ENCODE measurements around the gene KLHL25.

KLHL25 gene

DNA sequence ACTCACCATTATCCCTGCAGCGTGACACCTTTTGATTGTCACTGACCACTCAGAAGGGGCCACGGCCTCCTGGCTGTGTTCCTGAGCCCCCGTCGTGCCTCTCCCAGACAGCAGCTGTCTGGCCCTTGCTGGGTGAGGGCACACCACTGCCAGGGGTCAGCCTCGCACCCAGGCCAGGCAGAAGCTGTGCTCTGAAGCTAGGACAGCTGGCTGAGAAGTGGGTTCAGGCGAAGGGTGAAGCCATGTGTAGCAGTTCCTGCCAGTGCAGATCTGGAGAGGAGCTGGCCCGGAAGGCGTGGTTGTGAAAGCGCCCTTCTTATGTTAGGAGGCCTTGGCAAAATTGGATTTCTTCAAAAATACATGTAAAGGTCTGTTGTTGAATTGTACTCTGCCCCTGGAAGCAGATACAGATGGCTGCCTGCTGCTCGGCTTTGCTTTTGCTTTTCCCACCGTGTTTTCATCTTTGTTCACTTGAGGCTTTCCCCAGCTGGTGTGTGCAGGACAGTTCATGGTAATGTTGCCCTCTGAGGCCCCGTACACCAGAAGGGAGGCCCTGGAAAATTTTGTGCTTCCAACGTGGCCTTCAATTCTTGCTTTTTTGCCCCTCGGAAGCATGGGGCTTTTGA lies 49.1 kb downstream of the KLHL25 start:
- no peak for DNase-seq (ENCODE audit: low spot score)

DNA sequence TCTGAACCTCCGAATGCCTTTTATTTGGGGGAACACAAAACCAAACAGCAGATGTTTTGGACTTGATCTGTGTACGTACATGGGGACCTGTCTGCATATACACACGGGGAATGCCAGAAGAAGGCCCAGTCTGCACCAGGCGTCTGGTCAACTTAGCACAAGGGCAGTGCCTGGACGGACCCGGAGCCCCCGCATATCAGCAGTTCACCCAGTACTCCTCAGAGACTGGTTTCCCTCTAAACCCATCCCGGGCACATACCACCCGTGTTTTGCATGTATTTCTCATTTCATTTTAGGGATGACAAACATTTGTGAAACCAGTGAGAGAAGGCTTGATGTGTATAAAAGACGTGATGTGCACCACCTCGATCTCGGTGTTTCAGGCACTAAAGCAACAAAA lies 49.7 kb downstream of the KLHL25 start:
- no peak for DNase-seq (ENCODE audit: low spot score)

DNA sequence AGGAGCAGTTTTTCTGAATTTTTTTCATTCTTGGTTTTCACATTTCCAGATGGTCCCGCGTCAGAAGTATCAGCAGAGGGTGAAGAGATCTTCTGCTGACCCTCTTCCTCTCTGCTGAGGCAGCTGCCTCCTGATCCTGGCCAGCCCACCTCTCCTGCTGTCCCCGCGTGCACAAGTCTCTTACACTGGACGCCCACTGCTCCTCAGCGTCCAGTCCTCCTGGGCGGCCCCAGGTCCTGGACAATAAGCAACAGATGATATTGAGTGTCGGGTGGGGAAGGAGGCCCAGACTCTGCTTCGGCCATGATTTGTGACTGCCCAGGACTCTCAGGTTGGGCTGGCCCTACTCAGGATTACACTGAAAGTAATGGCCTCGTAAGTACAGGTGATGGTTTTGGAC lies 50.1 kb downstream of the KLHL25 start:
- no peak for DNase-seq (ENCODE audit: low spot score)

DNA sequence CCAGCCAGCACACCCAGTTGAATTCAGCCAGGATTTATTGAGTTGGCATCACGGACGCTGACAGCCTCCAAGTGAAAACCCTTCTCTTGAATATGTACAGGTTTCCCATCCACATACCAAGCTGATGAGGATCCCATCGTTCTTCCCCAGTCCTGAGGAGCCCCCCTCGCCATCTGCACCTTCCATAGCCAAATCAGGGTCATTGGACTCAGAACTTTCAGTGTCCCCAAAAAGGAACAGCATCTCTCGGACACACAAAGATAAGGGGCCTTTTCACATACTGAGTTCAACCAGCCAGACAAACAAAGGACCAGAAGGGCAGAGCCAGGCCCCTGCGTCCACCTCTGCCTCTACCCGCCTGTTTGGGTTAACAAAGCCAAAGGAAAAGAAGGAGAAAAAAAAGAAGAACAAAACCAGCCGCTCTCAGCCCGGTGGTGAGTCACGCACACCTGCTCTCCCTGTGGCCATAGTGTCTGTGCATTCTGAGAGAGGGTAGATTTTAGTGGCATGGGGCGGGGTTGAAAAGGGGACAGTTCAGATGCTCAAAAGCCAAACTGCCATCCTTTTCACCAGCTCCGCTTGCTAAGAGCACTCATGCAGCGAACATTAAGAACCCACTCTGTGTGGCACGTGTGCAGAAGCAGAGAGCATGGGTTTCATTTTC lies 51.2 kb downstream of the KLHL25 start:
- no peak for DNase-seq (ENCODE audit: low spot score)

DNA sequence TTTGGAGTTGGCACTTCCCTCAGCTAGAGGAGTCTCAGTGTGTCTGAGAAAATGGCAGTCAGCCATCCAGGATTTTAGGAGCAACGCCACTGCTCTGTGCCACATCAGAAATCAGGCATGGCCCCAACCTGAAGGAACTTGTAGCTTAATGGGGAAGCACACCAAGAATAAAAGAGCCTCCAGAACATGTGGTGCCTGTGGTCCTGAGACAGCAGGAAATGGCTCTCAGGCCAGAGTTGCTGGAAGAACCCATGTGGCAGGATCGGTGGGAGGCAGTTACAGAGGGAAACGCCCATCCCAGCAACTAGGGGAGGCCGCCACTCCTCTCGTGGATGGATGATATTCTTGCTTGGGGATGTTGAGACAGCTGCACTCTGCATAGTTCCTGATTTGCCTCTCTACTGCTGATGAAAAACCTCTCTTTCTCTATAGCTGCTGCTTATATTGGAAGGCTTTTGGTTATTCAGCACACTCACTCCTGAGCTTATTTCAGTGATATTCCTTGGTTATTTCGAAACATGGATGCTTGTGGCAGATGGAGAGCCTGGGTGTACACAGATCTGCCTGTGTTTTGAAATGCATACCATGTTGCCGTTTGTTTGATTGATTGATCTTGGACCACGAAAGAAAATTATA lies 52.4 kb downstream of the KLHL25 start:
- DNase-seq (ENCODE audit: low spot score) = no peak

DNA sequence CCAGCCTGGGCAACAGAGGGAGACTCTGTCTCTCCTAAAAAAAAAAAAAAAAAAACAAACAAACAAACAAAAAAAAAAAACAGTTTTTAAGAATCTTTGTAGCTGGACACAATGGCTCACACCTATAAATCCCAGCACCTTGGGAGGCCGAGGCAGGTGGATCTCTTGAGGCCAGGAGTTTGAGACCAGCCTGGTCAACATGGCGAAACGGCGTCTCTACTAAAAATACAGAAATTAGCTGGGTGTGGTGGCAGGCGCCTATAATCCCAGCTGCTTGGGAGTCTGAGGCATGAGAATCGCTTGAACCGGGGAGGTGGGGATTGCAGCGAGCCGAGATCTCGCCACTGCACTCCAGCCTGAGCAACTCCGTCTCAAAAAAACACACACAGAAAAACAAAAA lies 53.1 kb downstream of the KLHL25 start:
- no peak for DNase-seq (ENCODE audit: low spot score)

DNA sequence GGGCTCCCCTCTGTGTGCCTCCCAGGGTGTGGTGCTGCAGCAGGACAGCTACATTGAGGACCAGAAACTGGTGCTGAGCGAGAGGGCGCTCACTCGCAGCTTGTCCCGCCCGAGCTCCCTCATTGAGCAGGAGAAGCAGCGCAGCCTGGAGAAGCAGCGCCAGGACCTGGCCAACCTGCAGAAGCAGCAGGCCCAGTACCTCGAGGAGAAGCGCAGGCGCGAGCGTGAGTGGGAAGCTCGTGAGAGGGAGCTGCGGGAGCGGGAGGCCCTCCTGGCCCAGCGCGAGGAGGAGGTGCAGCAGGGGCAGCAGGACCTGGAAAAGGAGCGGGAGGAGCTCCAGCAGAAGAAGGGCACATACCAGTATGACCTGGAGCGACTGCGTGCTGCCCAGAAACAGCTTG lies 53.7 kb downstream of the KLHL25 start:
- DNase-seq (ENCODE audit: low spot score) = no peak

DNA sequence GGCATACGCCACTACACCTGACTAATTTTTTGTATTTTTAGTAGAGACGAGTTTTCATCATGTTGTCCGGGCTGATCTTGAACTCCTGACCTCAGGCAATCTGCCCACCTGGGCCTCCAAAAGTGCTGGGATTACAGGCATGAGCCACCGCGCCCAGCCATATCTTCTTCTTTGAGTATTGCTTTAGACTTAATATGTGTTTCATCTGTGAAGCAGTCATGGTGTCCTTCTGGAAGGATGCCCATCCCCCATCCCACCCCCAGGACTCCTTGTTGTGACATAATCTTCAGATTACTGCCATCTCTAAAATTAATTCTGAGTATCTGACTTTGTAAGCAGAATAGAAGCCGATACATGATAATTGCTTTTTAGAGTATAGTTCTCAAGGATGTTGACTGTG lies 57.7 kb downstream of the KLHL25 start:
- DNase-seq (ENCODE audit: low spot score) = no peak

DNA sequence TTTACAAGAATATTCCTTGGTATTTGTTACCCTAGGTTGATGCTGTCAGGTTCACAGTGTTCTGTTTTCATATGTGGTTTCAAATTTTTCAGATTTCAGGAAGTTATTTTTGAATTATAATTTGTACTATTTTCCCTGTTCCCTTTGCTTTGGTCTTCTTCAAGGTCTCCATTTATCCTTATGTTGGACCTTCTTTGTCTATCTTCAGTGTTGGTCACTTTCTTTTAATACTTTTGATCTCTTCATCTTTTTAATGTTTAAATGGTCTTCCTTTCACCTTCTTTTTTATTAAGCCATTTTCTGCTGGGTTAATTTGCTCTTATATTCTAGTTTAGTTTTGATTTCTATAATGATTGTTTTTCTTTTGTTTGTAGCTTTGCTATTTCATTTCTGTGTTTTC lies 61.3 kb downstream of the KLHL25 start:
- no peak for DNase-seq (ENCODE audit: low spot score)

DNA sequence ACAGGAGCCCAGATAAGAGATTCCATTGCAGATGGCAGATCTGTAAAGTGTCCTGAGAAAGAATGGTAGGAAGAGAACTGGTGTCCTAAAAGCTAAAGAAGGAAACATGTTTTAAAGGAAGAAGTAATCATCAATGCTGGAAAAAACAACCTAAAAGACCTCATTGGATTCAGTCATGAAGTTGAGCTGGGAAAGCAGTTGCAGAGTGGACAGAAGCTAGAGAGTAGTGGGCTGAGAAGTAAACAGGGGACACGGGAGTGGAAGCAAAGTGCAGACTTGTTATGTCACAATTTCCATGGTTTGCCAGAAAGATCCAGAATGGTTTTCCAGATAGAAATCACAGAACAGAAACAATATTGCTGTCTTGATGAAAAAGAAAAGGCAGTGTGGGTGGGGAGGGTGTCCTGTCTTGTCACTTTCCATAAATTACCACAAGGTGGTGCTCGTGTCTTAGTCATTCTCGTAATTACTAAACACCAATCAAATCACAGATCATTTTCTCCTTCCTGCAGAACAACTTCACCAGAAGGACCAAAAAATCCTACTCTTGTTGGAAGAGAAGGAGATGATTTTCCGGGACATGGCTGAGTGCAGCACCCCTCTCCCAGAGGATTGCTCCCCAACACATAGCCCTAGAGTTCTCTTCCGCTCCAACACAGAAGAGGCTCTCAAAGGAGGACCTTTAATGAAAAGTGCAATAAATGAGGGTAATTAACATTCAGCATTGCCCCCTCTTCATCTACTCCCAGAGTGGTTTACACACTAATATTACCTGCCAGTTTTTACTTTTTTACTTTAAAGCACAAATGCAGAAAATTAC lies 64.5 kb downstream of the KLHL25 start:
- peak; percentile 77 for DNase-seq (ENCODE audit: low spot score)

DNA sequence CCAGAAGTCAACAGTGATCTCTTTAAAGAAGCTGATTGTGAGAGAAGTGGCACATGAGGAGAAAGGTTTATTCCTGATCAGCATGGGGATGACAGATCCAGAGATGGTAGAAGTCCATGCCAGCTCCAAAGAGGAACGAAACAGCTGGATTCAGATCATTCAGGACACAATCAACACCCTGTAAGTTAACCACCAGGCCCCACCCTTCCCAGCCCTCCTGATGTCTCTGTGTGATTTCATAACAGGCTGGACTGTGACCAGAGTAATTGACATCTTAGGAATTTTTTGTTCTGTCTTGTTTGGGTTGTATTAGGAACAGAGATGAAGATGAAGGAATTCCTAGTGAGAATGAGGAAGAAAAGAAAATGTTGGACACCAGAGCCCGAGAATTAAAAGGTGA lies 67.7 kb downstream of the KLHL25 start:
- no peak for DNase-seq (ENCODE audit: low spot score)

DNA sequence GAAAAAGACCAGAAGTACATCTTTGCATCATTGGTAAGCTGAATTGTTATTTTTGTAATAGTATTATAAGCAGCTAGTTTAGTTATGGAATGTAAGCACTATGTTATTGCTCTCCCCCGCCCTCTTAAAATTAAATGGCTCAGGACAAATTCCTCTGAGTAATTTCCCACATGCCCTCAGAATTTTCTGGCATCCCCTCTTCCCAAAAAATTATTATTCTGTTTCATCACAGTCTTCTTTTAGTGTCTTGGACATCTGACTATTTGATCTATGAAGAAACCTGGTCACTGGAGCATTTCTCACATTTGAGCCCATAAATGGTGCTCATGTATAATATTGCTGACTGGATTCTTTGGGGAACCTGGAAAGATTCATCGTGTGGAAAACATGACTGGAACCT lies 68.3 kb downstream of the KLHL25 start:
- no peak for DNase-seq (ENCODE audit: low spot score)

DNA sequence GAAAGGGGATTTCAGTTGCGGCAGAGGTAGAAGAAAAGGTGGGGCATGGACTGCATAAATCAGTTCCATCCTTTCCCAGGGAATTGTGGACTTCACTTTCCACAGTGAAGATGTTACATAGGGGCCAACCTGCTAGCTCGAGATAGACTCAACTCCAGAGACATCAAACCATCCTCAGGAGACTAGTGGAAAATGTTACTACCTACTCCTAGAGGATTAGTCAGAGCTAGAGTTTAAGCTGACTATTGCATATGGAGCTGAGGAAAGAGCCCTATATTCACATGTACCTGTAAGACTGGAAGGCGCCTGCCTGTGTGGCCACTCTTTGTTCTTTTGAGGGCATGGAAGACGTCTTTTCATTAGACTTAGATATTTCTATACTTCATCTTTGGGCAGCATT lies 69.2 kb downstream of the KLHL25 start:
- no peak for DNase-seq (ENCODE audit: low spot score)

DNA sequence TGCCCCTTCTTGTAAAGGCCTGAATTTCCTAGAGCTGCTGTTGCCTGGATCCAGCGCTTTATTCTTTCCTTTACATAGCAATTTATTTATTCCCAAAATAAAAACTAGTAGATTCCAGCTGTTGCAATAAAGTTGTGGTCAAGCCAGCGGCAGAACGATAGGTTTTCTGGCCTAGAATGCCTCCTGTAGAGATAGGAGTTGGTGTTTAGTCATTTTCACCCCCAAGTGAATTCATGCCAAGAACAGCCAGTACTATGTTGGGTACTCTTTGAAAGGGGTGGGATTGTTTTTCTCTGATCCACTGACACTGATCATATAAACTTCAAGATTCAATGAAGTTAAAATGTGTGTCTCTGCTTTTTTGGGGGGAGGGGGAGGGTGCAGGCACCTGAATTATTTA lies 69.7 kb downstream of the KLHL25 start:
- no peak for DNase-seq (ENCODE audit: low spot score)

DNA sequence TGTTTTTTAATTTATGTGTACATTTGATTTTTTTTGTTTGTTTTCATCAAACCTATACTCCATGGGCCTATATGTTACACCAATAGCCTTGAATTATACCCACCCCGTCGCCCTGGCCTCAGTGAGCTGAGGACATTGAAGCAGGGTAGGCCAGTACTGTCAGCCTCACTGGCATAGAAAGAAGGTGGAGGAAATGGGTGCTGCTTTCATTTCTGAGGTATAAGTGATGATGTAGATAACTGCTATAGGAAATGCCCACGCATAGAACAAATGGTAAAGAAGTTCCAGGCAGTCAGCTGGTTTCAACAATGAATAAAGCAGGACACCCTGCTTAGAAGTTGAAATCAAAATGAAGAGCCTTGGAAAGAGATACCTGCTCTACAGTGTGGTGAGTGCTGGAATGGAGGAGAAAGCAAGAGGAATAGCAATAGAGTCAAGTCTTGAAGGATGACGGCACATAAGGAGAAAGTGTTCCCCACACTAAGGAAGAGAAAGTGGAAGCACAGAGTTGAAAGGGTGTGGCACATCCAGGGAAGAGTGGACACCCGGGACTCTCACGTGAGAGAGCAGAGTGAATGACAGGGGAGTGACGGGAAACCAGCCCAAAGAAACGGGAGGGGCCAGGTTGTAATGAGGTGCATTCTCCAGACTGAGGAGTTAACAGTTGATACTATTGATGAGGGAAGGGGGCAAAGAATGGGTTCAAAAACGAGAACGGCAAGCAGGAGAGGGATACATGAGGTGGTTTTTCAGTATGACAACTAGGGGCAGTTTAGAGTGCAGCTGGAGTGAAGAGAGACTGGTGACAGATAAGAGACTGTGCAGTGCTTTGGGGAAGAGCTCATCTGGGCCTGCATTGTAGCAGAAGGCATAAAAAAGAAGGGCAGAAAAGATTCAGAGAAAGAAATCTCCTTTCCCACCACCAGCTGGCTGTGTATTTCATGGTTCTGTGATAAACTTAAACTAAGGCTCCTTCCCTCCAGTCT lies 70.5 kb downstream of the KLHL25 start:
- DNase-seq (ENCODE audit: low spot score) = peak; percentile 55

DNA sequence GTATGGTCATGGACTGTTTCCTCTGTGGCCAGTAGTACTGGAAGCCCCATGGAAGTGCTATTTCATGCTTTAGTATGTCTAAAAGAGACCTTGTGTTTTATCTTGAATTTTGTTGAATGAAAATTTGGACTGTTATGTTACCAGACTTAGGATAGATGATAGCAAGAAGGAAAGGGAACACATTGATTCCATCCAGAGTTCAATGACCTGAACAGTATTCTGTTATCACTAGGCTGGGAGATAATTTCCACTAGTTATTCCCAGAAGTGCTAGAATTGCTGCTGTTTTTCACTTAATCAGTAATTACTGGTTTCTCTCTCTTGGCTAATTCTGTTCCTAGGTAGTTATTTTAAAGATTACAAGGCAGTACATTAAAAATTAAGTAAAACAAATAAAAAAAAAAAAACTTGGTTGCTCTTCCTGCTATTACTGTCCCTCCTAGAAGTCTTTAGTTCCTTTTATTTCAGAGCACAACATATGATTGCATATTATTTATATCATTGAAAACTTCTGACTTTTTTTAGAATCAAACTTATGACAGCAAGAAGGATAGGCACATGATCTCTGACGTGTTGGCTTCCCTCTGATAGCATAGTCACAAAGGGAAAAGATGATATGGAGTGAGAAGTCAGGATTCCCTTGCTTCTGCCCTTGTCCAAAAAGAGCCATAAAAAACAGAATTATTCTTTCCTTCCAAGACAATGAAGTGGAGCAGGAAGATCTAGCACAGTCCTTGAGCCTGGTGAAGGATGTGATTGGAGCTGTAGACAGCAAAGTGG lies 72.2 kb downstream of the KLHL25 start:
- no peak for DNase-seq (ENCODE audit: low spot score)

DNA sequence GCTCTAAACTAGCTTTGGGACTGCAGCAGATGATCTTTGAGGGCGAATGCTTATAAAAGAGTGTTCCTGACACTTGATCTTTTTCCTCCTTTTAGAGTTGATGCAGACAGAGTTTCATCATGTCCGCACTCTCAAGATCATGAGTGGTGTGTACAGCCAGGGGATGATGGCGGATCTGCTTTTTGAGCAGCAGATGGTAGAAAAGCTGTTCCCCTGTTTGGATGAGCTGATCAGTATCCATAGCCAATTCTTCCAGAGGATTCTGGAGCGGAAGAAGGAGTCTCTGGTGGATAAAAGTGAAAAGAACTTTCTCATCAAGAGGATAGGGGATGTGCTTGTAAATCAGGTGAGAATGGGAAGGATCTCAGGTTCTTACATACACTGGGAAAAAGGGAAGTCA lies 75.7 kb downstream of the KLHL25 start:
- no peak for DNase-seq (ENCODE audit: low spot score)

DNA sequence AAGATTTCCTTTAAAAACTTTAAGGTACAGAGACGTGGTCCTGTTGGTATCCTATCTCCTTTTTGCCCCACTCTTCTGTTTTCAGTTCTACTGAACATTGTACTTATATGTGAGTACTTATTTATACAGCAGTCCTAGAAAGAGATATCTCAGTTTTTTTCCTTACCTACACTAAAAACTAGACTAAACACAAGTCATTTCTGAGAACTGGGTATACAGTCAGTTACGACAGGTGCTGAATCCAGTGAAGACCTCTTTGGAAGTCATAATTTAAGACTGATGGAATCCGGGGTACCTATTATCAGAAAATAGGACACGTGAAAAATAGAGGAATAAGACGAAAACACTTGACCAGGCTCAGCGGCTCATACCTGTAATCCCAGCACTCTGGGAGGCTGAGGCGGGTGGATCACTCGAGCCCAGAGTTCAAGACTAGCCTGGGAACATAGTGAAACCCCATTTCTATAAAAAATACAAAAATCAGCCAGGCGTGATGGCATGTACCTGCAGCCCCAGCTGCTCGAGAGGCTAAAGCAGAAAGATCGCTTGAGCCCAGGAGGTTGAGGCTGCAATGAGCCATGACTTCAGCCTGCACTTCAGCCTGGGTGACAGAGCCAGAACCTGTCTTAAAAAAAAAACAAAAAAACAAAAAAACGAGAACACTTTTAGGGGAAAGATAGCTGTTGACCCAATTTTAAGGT lies 76.3 kb downstream of the KLHL25 start:
- DNase-seq (ENCODE audit: low spot score) = no peak

DNA sequence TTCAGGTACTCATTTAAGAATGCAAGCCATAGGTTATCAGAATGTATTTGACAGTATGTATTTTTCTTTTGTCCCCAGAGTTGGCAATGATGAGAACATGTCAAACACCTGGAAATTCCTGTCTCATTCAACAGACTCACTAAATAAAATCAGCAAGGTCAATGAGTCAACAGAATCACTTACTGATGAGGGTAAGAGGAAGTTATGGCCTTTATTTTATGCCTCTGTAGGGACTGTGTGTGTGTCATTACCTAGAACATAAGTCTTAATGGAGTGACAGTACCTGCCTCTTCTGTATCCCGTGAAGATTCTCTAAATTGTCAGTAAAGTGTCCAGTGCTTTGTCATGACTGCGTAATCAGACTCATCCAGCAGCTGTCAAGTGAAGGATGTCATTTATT lies 77.5 kb downstream of the KLHL25 start:
- no peak for DNase-seq (ENCODE audit: low spot score)

DNA sequence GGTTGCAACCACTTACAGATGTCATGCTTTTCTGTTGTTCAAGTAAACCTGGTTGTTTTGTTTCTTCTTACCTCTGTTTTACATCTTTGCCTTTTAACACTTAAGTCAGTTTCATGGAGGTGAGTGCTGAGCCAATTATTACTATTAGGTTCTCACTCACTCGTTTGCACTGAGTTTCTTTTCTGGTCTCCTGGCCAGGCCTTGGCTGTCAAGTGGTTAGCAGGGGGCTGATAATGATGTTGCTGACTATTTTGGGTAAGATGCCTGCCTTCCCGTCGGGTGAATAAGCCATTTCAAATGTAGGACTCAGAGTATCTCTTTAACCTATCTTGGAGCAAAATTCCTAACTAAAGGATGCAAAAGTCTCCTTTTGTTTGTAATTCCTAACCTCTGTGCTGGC lies 78.5 kb downstream of the KLHL25 start:
- DNase-seq (ENCODE audit: low spot score) = no peak
